ENCODE results near the gene ARAP2.

Gene ARAP2

GRCh38 chr4:36123906-36124305 lies 120.4 kb downstream of the ARAP2 start:
- no peaks in the 10 kb centered on the region for H3K27me3 ChIP-seq (ENCODE audit: control insufficient read depth, low read length)
- no peaks in the 10 kb centered on the region for H4K20me1 ChIP-seq (ENCODE audit: control insufficient read depth, insufficient read depth, low read depth, low read length)
- no peak overlapping the region for H3K4me3 ChIP-seq (ENCODE audit: low read length)
- H3K79me2 ChIP-seq (ENCODE audit: control insufficient read depth, low read length): no peaks in the 10 kb centered on the region
- no peaks in the 10 kb centered on the region for H3K9me2 ChIP-seq (replicated peaks; ENCODE audit: control insufficient read depth, low read length)
- no peaks in the 10 kb centered on the region for H3K4me1 ChIP-seq (ENCODE audit: control insufficient read depth, low read length)
- H3K36me3 ChIP-seq (ENCODE audit: control insufficient read depth, low read length): no peaks in the 10 kb centered on the region
- H3K27ac ChIP-seq (ENCODE audit: low read depth, low read length): no peak overlapping the region
- H3F3A ChIP-seq (ENCODE audit: control insufficient read depth, insufficient read depth): no peaks in the 10 kb centered on the region
- no peak for TF ChIP-seq EZH2phosphoT487 (IDR thresholded peaks at IDR 0.05; ENCODE audit: borderline replicate concordance, low read length)
- no peak for TF ChIP-seq CTCF (IDR thresholded peaks at IDR 0.05; ENCODE audit: low read depth, low read length, poor library complexity, severe bottlenecking)
- H3K4me2 ChIP-seq (ENCODE audit: low read length): no peak overlapping the region
- H3K9me3 ChIP-seq (ENCODE audit: control insufficient read depth, insufficient read depth, low read length): no peaks in the 10 kb centered on the region

- Histone ChIP-seq H3K79me2 (ENCODE audit: control insufficient read depth, low read length) (no peaks in the 10 kb centered on the region), H3K9me2 (replicated peaks; ENCODE audit: control insufficient read depth, low read length) (no peaks in the 10 kb centered on the region), H3K4me2 (ENCODE audit: low read length) (no peak overlapping the region), H3K4me3 (ENCODE audit: low read length) (no peak overlapping the region), H3K4me1 (ENCODE audit: control insufficient read depth, low read length) (no peaks in the 10 kb centered on the region), H3K9me3 (ENCODE audit: control insufficient read depth, insufficient read depth, low read length) (no peaks in the 10 kb centered on the region), H3K36me3 (ENCODE audit: control insufficient read depth, low read length) (no peaks in the 10 kb centered on the region), H3K27me3 (ENCODE audit: control insufficient read depth, low read length) (no peaks in the 10 kb centered on the region), H3K27ac (ENCODE audit: low read depth, low read length) (no peak overlapping the region), H3F3A (ENCODE audit: control insufficient read depth, insufficient read depth) (no peaks in the 10 kb centered on the region), H4K20me1 (ENCODE audit: control insufficient read depth, insufficient read depth, low read depth, low read length) (no peaks in the 10 kb centered on the region)
- TF ChIP-seq EZH2phosphoT487 (IDR thresholded peaks at IDR 0.05; ENCODE audit: borderline replicate concordance, low read length) (no peak), CTCF (IDR thresholded peaks at IDR 0.05; ENCODE audit: low read depth, low read length, poor library complexity, severe bottlenecking) (no peak)
Observed at GRCh38 chr4:36115312-36115711, 129.0 kb downstream of the ARAP2 start.

- no peaks in the 10 kb centered on the region for H3K9me2 ChIP-seq (replicated peaks; ENCODE audit: control insufficient read depth, low read length)
- H3K36me3 ChIP-seq (ENCODE audit: control insufficient read depth, low read length): no peaks in the 10 kb centered on the region
- H3F3A ChIP-seq (ENCODE audit: control insufficient read depth, insufficient read depth): no peaks in the 10 kb centered on the region
- H3K27me3 ChIP-seq (ENCODE audit: control insufficient read depth, low read length): no peaks in the 10 kb centered on the region
- no peaks in the 10 kb centered on the region for H3K4me1 ChIP-seq (ENCODE audit: control insufficient read depth, low read length)
- H3K4me2 ChIP-seq (ENCODE audit: low read length): no peak overlapping the region
- H3K9me3 ChIP-seq (ENCODE audit: control insufficient read depth, insufficient read depth, low read length): no peaks in the 10 kb centered on the region
- TF ChIP-seq EZH2phosphoT487 (IDR thresholded peaks at IDR 0.05; ENCODE audit: borderline replicate concordance, low read length): no peak
- no peak for TF ChIP-seq CTCF (IDR thresholded peaks at IDR 0.05; ENCODE audit: low read depth, low read length, poor library complexity, severe bottlenecking)
- H3K79me2 ChIP-seq (ENCODE audit: control insufficient read depth, low read length): no peaks in the 10 kb centered on the region
- no peak overlapping the region for H3K4me3 ChIP-seq (ENCODE audit: low read length)
- no peaks in the 10 kb centered on the region for H4K20me1 ChIP-seq (ENCODE audit: control insufficient read depth, insufficient read depth, low read depth, low read length)
- H3K27ac ChIP-seq (ENCODE audit: low read depth, low read length): no peak overlapping the region
Observed at GRCh38 chr4:36111172-36111571, 133.1 kb downstream of the ARAP2 start.

GRCh38 chr4:36099509-36099908 lies 144.8 kb downstream of the ARAP2 start:
- H3K4me3 ChIP-seq (ENCODE audit: low read length): no peak overlapping the region
- H3K27ac ChIP-seq (ENCODE audit: low read depth, low read length): no peak overlapping the region
- no peaks in the 10 kb centered on the region for H3K36me3 ChIP-seq (ENCODE audit: control insufficient read depth, low read length)
- no peaks in the 10 kb centered on the region for H3F3A ChIP-seq (ENCODE audit: control insufficient read depth, insufficient read depth)
- no peaks in the 10 kb centered on the region for H3K79me2 ChIP-seq (ENCODE audit: control insufficient read depth, low read length)
- TF ChIP-seq CTCF (IDR thresholded peaks at IDR 0.05; ENCODE audit: low read depth, low read length, poor library complexity, severe bottlenecking): no peak
- TF ChIP-seq EZH2phosphoT487 (IDR thresholded peaks at IDR 0.05; ENCODE audit: borderline replicate concordance, low read length): no peak
- no peaks in the 10 kb centered on the region for H3K4me1 ChIP-seq (ENCODE audit: control insufficient read depth, low read length)
- no peaks in the 10 kb centered on the region for H4K20me1 ChIP-seq (ENCODE audit: control insufficient read depth, insufficient read depth, low read depth, low read length)
- H3K4me2 ChIP-seq (ENCODE audit: low read length): no peak overlapping the region
- no peaks in the 10 kb centered on the region for H3K27me3 ChIP-seq (ENCODE audit: control insufficient read depth, low read length)
- no peaks in the 10 kb centered on the region for H3K9me3 ChIP-seq (ENCODE audit: control insufficient read depth, insufficient read depth, low read length)
- no peaks in the 10 kb centered on the region for H3K9me2 ChIP-seq (replicated peaks; ENCODE audit: control insufficient read depth, low read length)
